Activated gamma-delta T cell treated with anti-CD3 and anti-CD28 coated beads, Interleukin-2, amount 50 U/mL, for 16 hours (primary cell): Measurements from ENCODE around the gene KDM3A.
"Not testable (repeated sequence)": the region's sequence is repeated elsewhere in the genome, so short reads cannot be mapped to it uniquely, and the experiment has no call there.

ENCODE experiments used
- DNase-seq: peaks from one replicate; pipeline ENCODE4 v3.0.0-alpha.2; 2020; ENCODE audit warnings: low read depth

The KDM3A gene

GRCh38 chr2:86477349-86477748, 36.2 kb downstream of the KDM3A start:
- DNase-seq = no peak

GRCh38 chr2:86480105-86480504, 38.9 kb downstream of the KDM3A start:
- DNase-seq = no peak

- DNase-seq = no peak
These were observed 40.9 kb downstream of the KDM3A start for GRCh38 chr2:86482034-86482433.

GRCh38 chr2:86484385-86484784, 43.2 kb downstream of the KDM3A start:
- no peak for DNase-seq

- no peak for DNase-seq
These were observed 43.9 kb downstream of the KDM3A start for GRCh38 chr2:86485103-86485502.

GRCh38 chr2:86485802-86486201, 44.6 kb downstream of the KDM3A start:
- no peak for DNase-seq

- no peak for DNase-seq
These were observed 45.9 kb downstream of the KDM3A start for GRCh38 chr2:86487062-86487461.

GRCh38 chr2:86488561-86489250, 47.5 kb downstream of the KDM3A start:
- DNase-seq = no peak

GRCh38 chr2:86489542-86489941, 48.4 kb downstream of the KDM3A start:
- DNase-seq = no peak

GRCh38 chr2:86490245-86490644, 49.1 kb downstream of the KDM3A start:
- DNase-seq = no peak

- no peak for DNase-seq
These were observed 49.9 kb downstream of the KDM3A start for GRCh38 chr2:86491088-86491487.

GRCh38 chr2:86492048-86492453, 50.9 kb downstream of the KDM3A start:
- no peak for DNase-seq

GRCh38 chr2:86496391-86496790, 55.2 kb downstream of the KDM3A start:
- not testable (repeated sequence) for DNase-seq

- DNase-seq = no peak
These were observed 57.5 kb downstream of the KDM3A start for GRCh38 chr2:86498468-86499260.

- no peak for DNase-seq
These were observed 58.2 kb downstream of the KDM3A start for GRCh38 chr2:86499326-86499725.

GRCh38 chr2:86500325-86501083, 59.3 kb downstream of the KDM3A start:
- no peak for DNase-seq

- no peak for DNase-seq
These were observed 66.4 kb downstream of the KDM3A start for GRCh38 chr2:86507600-86507999.

- DNase-seq = no peak
These were observed 69.3 kb downstream of the KDM3A start for GRCh38 chr2:86510436-86510933.

- no peak for DNase-seq
These were observed 70.9 kb downstream of the KDM3A start for GRCh38 chr2:86512034-86512433.

GRCh38 chr2:86512892-86513291, 71.7 kb downstream of the KDM3A start:
- DNase-seq = no peak

GRCh38 chr2:86513948-86514660, 72.9 kb downstream of the KDM3A start:
- DNase-seq = no peak

GRCh38 chr2:86518481-86518880, 77.3 kb downstream of the KDM3A start:
- DNase-seq = no peak
